Measurements from ENCODE around the gene ZNF526. TPM values are rescaled to one million over a fixed set of nuclear protein-coding genes. Genes with fewer than 3 reads are reported as not detected.
A peak's percentile ranks its signal among the peaks of the same experiment; 100 is the strongest.

Gene ZNF526
- total and polyA plus RNA-seq, 3 donors from 2014 or later: 10.1 to 12.2 (median 10.1) TPM

DNA sequence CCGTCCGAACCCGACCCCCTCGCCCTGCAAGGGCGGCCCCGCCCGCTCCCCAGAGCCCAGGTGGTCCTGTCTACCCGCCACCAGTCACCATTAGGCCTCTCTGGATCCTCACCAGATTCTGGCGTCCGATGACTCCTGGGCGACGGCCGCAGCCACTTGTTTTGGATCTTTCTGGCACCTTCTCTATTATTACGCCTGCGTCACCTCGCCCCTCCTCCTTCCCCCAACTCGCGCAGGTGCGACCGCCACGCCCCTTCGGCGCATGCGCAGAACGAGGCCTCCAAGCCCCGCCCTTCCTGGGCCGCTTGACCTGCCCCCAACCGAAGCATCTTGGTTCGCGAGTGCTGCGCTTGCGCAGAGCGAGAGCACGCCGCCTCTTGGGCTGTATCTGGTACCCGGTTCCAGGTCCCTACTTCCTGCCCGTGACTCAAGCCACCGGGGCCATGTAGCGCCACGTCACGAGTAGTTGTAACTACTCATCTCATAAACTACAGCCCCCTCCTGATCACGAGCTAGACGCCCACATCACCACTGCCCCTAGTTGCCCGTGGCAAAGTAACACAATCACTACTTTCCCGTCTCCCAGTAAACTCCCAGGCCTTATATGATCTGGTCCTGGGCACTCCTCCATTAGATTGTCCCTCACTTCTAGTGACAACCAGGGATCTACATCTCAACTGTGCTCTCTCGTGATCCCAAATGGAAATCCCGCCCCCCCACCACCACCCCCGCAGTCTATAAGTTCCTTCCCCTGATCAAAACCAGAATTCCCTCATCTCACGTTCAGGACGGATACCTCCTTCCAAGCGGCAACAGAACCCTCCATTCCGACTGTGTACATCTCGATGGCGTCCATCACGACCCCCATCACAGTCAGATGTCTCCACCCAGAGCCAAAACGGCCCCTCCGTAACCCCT is 2.3 kb upstream of the ZNF526 start, which contains the start of gene DEDD2:
DEDD2 (minus strand) TSS at position 158 of the 918 bp plus-strand sequence. CDS start 670 bp downstream, outside the sequence.
- H3K4me1 ChIP-seq: peaks cover 31% of the 10 kb centered on the region
- intact Hi-C loops (cut with DNase I; ENCODE audit: low total_unique reads): no loop called here

DNA sequence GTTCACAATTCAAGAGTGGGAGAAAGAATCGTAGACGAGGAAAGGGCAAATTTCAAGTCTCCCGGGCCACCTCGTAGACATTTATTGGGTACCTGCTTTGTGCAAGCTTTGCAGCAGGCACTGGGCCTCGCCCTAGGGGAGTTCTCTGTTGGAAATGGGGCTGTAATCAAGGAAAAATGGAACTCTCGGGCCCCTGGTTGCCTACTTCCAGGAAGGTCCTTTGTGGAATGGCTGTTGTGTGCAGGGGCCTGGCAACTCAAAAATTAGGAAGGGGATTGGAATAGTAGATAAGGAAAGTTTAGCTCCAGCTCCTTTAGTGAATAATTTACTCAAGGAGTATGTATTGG is 612 bp downstream of the ZNF526 start:
- Histone ChIP-seq H3K4me1 (peaks cover 30% of the 10 kb centered on the region), H3K27me3 (no peaks in the 10 kb centered on the region), H3K27ac (peak overlapping the region; percentile 24 to 68), H3K9me3 (no peaks in the 10 kb centered on the region), H3K4me3 (peak overlapping the region; percentile 71 to 81), H3K36me3 (ENCODE audit: low read depth, missing control alignments) (no peaks in the 10 kb centered on the region)
- 1% methylated on average over 6 of the region's 6 CpGs for whole genome bisulfite sequencing, 2 donors
- TF ChIP-seq POLR2A (IDR thresholded peaks at IDR 0.05): no peak
- TF ChIP-seq, protein P1, sequence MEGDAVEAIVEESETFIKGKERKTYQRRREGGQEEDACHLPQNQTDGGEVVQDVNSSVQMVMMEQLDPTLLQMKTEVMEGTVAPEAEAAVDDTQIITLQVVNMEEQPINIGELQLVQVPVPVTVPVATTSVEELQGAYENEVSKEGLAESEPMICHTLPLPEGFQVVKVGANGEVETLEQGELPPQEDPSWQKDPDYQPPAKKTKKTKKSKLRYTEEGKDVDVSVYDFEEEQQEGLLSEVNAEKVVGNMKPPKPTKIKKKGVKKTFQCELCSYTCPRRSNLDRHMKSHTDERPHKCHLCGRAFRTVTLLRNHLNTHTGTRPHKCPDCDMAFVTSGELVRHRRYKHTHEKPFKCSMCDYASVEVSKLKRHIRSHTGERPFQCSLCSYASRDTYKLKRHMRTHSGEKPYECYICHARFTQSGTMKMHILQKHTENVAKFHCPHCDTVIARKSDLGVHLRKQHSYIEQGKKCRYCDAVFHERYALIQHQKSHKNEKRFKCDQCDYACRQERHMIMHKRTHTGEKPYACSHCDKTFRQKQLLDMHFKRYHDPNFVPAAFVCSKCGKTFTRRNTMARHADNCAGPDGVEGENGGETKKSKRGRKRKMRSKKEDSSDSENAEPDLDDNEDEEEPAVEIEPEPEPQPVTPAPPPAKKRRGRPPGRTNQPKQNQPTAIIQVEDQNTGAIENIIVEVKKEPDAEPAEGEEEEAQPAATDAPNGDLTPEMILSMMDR (IDR thresholded peaks at IDR 0.05): no peak
- no peak for DNase-seq
- intact Hi-C loops (cut with DNase I; ENCODE audit: low total_unique reads): no loop called here

More for the DNA sequence above, 2.3 kb upstream of the ZNF526 start, which contains the start of gene DEDD2:
- Histone ChIP-seq H3K9me3 (no peaks in the 10 kb centered on the region), H3K27ac (peak within 1 kb of the TSS; percentile 90 to 97), H3K27me3 (no peaks in the 10 kb centered on the region), H3K4me3 (peak within 1 kb of the TSS; percentile 74 to 92), H3K36me3 (ENCODE audit: low read depth, missing control alignments) (no peaks in the 10 kb centered on the region)
- 10 to 24% methylated on average over 28 to 57 of the region's 57 CpGs for WGBS, 2 donors
- TF ChIP-seq POLR2A (IDR thresholded peaks at IDR 0.05): peak; percentile 59
- TF ChIP-seq, protein P1 (IDR thresholded peaks at IDR 0.05): peak in 1 of 3 experiments; percentile 39
- peak; percentile 96 for DNase-seq

DNA sequence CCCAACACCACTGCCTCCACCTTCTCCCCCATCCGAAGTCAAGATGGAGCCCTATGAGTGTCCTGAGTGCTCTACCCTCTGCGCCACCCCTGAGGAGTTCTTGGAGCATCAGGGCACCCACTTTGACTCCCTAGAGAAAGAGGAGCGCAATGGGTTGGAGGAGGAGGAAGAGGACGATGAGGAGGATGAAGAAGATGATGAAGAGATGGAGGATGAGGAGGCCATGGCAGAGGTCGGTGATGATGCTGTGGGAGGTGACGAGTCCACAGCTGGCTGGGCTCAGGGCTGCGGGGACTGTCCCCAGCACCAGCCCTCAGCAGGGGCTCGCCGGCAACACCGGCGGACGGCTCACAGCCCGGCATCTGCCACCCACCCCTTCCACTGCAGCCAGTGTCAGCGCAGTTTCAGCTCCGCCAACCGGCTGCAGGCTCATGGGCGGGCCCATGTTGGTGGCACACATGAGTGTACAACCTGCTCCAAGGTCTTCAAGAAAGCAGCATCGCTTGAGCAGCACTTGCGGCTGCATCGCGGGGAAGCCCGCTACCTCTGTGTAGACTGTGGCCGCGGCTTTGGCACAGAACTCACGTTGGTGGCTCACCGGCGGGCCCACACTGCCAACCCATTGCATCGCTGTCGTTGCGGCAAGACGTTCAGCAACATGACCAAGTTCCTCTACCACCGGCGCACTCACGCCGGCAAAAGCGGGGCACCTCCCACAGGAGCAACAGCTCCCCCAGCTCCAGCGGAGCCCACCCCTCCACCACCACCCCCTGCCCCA is 5.0 kb downstream of the ZNF526 start:
- no peak overlapping the region for H3K4me3 ChIP-seq
- 94 to 96% methylated on average over 27 to 37 of the region's 37 CpGs for WGBS, 2 donors
- H3K27ac ChIP-seq: no peak overlapping the region
- DNase-seq: no peak
- H3K36me3 ChIP-seq (ENCODE audit: low read depth, missing control alignments): no peaks in the 10 kb centered on the region
- peaks cover 10% of the 10 kb centered on the region for H3K4me1 ChIP-seq
- no peak for TF ChIP-seq POLR2A (IDR thresholded peaks at IDR 0.05)
- TF ChIP-seq, protein P1 (IDR thresholded peaks at IDR 0.05): no peak
- intact Hi-C loops (cut with DNase I; ENCODE audit: low total_unique reads): no loop called here
- no peaks in the 10 kb centered on the region for H3K9me3 ChIP-seq
- H3K27me3 ChIP-seq: no peaks in the 10 kb centered on the region

DNA sequence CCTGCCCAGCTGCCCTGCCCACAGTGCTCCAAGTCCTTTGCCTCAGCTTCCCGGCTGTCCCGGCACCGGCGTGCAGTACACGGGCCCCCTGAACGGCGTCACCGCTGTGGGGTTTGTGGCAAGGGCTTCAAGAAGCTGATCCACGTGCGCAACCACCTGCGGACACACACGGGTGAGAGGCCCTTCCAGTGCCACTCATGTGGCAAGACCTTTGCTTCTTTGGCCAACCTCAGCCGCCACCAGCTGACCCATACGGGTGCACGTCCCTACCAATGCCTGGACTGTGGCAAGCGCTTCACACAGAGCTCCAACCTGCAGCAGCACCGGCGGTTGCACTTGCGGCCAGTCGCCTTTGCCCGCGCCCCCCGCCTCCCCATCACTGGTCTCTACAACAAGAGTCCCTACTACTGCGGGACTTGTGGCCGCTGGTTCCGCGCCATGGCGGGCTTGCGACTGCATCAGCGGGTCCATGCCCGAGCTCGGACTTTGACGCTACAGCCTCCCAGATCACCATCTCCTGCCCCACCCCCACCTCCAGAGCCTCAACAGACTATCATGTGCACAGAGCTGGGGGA is 5.7 kb downstream of the ZNF526 start:
- Histone ChIP-seq H3K27me3 (no peaks in the 10 kb centered on the region), H3K36me3 (ENCODE audit: low read depth, missing control alignments) (no peaks in the 10 kb centered on the region), H3K27ac (no peak overlapping the region), H3K4me1 (peaks cover 7% of the 10 kb centered on the region), H3K4me3 (no peak overlapping the region), H3K9me3 (no peaks in the 10 kb centered on the region)
- TF ChIP-seq, protein P1 (IDR thresholded peaks at IDR 0.05): no peak
- no peak for TF ChIP-seq POLR2A (IDR thresholded peaks at IDR 0.05)
- intact Hi-C loops (cut with DNase I; ENCODE audit: low total_unique reads): no loop called here
- WGBS, 2 donors: 95 to 99% methylated on average over 31 to 33 of the region's 33 CpGs
- DNase-seq: no peak
